Measurements from ENCODE around the gene SETD1B. TPM values are rescaled to one million over a fixed set of nuclear protein-coding genes. Genes with fewer than 3 reads are reported as not detected.
"Not testable (repeated sequence)": the region's sequence is repeated elsewhere in the genome, so short reads cannot be mapped to it uniquely, and the experiment has no call there.

The SETD1B gene
- total RNA-seq, 1 donor from 2014 or later, result 32.0 TPM

GRCh38 chr12:121849665-121850064 lies 45.9 kb downstream of the SETD1B start:
- Mint-ChIP-seq H3K36me3 (ENCODE audit: low read depth) (no peaks in the 10 kb centered on the region), H3K27ac (no peak overlapping the region), H3K27me3 (ENCODE audit: insufficient read depth) (no peaks in the 10 kb centered on the region), H3K4me3 (no peak overlapping the region), H3K4me1 (ENCODE audit: low read depth) (no peaks in the 10 kb centered on the region), H3K9me3 (no peaks in the 10 kb centered on the region)
- DNase-seq (ENCODE audit: low spot score), result no peak
- intact Hi-C loops (cut with micrococcal nuclease), result no loop called here

GRCh38 chr12:121852392-121852791 lies 48.6 kb downstream of the SETD1B start:
- H3K27me3 Mint-ChIP-seq (ENCODE audit: insufficient read depth); H3K4me1 Mint-ChIP-seq (ENCODE audit: low read depth); H3K27ac Mint-ChIP-seq; H3K4me3 Mint-ChIP-seq; H3K36me3 Mint-ChIP-seq (ENCODE audit: low read depth); intact Hi-C loops (cut with micrococcal nuclease); H3K9me3 Mint-ChIP-seq; DNase-seq (ENCODE audit: low spot score): not testable (repeated sequence)

DNA sequence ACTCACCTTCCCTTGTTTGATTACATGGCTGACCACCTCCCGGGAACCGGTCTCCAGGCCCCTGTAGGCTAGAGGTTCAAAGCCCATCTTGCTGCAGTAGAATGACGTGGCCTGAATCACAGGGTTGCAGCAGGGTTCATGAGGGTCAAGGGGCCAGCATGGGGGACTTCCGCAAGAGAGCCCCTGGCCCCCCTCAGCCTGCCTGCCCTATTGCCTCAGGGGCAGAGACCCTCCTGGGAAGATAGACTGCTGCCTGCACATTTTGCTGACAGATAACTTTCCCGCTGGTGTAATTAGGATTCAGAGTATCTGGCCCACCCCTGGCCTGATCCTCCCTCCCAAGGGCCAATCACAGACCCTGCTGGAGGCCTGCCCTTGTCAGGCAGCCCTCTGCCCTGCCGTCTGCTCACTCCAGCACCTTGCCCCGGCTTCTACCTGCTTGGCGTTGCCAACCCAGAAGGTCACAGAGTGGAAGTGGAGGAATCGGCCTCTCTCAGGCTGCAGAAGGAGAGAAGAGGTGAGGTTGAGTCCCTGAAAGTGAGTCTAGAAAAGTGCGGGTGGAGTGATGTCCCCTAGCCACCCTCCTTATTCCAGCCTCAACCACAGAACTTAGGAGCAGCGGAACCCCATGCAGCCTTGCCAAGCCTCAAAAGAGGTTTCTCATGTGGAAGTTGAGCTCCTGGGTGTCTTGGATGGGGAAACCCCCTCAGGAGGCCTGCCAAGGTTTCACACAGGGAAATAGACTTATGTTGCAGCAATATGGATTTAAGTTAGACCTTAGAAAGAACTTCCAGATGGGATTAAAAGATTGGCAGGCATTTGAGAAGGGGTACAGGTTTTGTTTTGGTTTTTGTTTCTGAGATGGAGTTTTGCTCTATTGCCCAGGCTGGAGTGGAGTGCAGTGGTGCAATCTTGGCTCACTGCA lies 53.8 kb downstream of the SETD1B start:
- no peak for DNase-seq (ENCODE audit: low spot score)
- H3K4me3 Mint-ChIP-seq, result no peak overlapping the region
- intact Hi-C loops (cut with micrococcal nuclease), result no loop called here
- H3K4me1 Mint-ChIP-seq (ENCODE audit: low read depth), result no peaks in the 10 kb centered on the region
- no peaks in the 10 kb centered on the region for H3K36me3 Mint-ChIP-seq (ENCODE audit: low read depth)
- no peaks in the 10 kb centered on the region for H3K9me3 Mint-ChIP-seq
- H3K27me3 Mint-ChIP-seq (ENCODE audit: insufficient read depth), result no peaks in the 10 kb centered on the region
- H3K27ac Mint-ChIP-seq, result no peak overlapping the region

DNA sequence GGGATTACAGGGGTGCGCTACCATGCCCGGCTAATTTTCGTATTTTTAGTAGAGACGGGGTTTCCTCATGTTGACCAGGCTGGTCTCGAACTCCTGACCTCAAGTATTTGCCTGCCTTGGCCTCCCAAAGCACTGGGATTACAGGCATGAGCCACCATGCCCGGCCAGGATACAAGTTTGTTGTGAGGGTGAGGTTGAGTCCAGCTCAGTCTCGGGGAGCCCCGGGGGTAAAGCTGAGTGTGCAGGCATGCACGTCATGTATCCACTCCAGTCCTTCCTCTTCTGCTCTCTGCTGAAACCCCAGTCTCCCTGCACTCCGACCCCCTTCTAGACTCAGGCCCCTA lies 54.5 kb downstream of the SETD1B start:
- H3K4me1 Mint-ChIP-seq (ENCODE audit: low read depth), result no peaks in the 10 kb centered on the region
- H3K27me3 Mint-ChIP-seq (ENCODE audit: insufficient read depth), result no peaks in the 10 kb centered on the region
- H3K27ac Mint-ChIP-seq, result no peak overlapping the region
- H3K36me3 Mint-ChIP-seq (ENCODE audit: low read depth), result no peaks in the 10 kb centered on the region
- DNase-seq (ENCODE audit: low spot score), result no peak
- intact Hi-C loops (cut with micrococcal nuclease), result no loop called here
- H3K4me3 Mint-ChIP-seq, result no peak overlapping the region
- no peaks in the 10 kb centered on the region for H3K9me3 Mint-ChIP-seq

GRCh38 chr12:121858662-121859572 lies 55.1 kb downstream of the SETD1B start, which contains the start of gene HPD:
HPD (minus strand) TSS chr12:121858859; CDS start chr12:121858823, 36 bp downstream.
- H3K9me3 Mint-ChIP-seq, result no peaks in the 10 kb centered on the region
- no peak within 1 kb of the TSS for H3K27ac Mint-ChIP-seq
- H3K4me1 Mint-ChIP-seq (ENCODE audit: low read depth), result no peaks in the 10 kb centered on the region
- DNase-seq (ENCODE audit: low spot score), result no peak
- no peaks in the 10 kb centered on the region for H3K27me3 Mint-ChIP-seq (ENCODE audit: insufficient read depth)
- H3K4me3 Mint-ChIP-seq, result no peak within 1 kb of the TSS
- H3K36me3 Mint-ChIP-seq (ENCODE audit: low read depth), result no peaks in the 10 kb centered on the region
- intact Hi-C loops (cut with micrococcal nuclease), result no loop called here

- H3K27ac Mint-ChIP-seq, result no peak overlapping the region
- H3K27me3 Mint-ChIP-seq (ENCODE audit: insufficient read depth), result no peaks in the 10 kb centered on the region
- H3K9me3 Mint-ChIP-seq, result no peaks in the 10 kb centered on the region
- H3K4me3 Mint-ChIP-seq, result no peak overlapping the region
- H3K36me3 Mint-ChIP-seq (ENCODE audit: low read depth), result no peaks in the 10 kb centered on the region
- DNase-seq (ENCODE audit: low spot score), result no peak
- H3K4me1 Mint-ChIP-seq (ENCODE audit: low read depth), result no peaks in the 10 kb centered on the region
- intact Hi-C loops (cut with micrococcal nuclease), result no loop called here
Observed at GRCh38 chr12:121860257-121860656, 56.4 kb downstream of the SETD1B start.

DNA sequence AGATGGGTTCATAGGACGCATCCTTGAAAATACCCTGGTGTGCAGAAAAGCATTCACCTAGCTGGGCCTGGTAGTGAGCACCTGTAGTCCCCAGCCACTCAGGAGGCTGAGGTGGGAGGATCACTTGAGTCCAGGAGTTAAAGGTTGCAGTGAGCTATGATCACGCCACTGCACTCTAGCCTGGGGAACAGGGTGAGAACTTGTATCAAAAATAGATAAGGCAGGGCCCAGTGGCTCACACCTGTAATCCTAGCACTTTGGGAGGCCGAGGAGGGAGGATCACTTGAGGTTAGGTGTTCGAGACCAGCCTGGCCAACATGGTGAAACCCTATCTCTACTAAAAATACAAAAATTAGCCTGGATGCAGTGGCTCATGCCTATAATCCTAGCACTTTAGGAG lies 56.9 kb downstream of the SETD1B start:
- DNase-seq (ENCODE audit: low spot score); H3K36me3 Mint-ChIP-seq (ENCODE audit: low read depth); intact Hi-C loops (cut with micrococcal nuclease); H3K27me3 Mint-ChIP-seq (ENCODE audit: insufficient read depth); H3K9me3 Mint-ChIP-seq; H3K27ac Mint-ChIP-seq; H3K4me3 Mint-ChIP-seq; H3K4me1 Mint-ChIP-seq (ENCODE audit: low read depth): not testable (repeated sequence)

GRCh38 chr12:121861636-121862254 lies 57.9 kb downstream of the SETD1B start:
- Mint-ChIP-seq H3K9me3 (no peaks in the 10 kb centered on the region), H3K27ac (no peak overlapping the region), H3K36me3 (ENCODE audit: low read depth) (no peaks in the 10 kb centered on the region), H3K4me3 (no peak overlapping the region), H3K27me3 (ENCODE audit: insufficient read depth) (peaks cover 1% of the 10 kb centered on the region), H3K4me1 (ENCODE audit: low read depth) (no peaks in the 10 kb centered on the region)
- intact Hi-C loops (cut with micrococcal nuclease), result no loop called here
- no peak for DNase-seq (ENCODE audit: low spot score)

GRCh38 chr12:121866331-121866730 lies 62.5 kb downstream of the SETD1B start:
- Mint-ChIP-seq H3K36me3 (ENCODE audit: low read depth) (no peaks in the 10 kb centered on the region), H3K4me3 (no peak overlapping the region), H3K27ac (no peak overlapping the region), H3K27me3 (ENCODE audit: insufficient read depth) (peaks cover 4% of the 10 kb centered on the region), H3K9me3 (no peaks in the 10 kb centered on the region), H3K4me1 (ENCODE audit: low read depth) (no peaks in the 10 kb centered on the region)
- DNase-seq (ENCODE audit: low spot score), result no peak
- intact Hi-C loops (cut with micrococcal nuclease), result no loop called here

GRCh38 chr12:121869229-121869628 lies 65.4 kb downstream of the SETD1B start:
- DNase-seq (ENCODE audit: low spot score), result not testable (repeated sequence)

DNA sequence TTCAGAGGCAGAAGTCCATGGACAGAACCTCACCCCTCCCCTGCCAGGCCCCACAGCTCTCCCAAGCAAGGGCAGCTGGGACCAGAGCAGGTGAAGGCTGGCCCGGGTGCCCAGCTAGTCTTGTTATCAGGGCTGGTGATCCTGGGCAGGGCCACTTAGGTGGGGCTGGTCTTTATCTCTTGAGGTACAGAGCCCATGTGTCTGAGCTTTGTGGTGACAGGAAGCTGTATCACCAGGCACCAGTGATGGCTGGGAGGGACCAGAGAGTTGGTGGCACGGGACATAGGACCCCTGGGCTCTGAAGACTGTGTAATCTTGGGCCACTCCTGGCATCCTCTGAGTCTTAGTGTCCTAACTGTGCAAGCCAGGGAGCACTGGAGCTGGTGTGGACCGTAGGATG lies 67.7 kb downstream of the SETD1B start:
- intact Hi-C loops (cut with micrococcal nuclease), result no loop called here
- Mint-ChIP-seq H3K9me3 (no peaks in the 10 kb centered on the region), H3K27ac (no peak overlapping the region), H3K36me3 (ENCODE audit: low read depth) (no peaks in the 10 kb centered on the region), H3K4me1 (ENCODE audit: low read depth) (no peaks in the 10 kb centered on the region), H3K4me3 (no peak overlapping the region), H3K27me3 (ENCODE audit: insufficient read depth) (peaks cover 4% of the 10 kb centered on the region)
- DNase-seq (ENCODE audit: low spot score), result no peak

More at GRCh38 chr12:121869229-121869628, 65.4 kb downstream of the SETD1B start:
- H3K4me3 Mint-ChIP-seq; intact Hi-C loops (cut with micrococcal nuclease); H3K36me3 Mint-ChIP-seq (ENCODE audit: low read depth); H3K9me3 Mint-ChIP-seq; H3K4me1 Mint-ChIP-seq (ENCODE audit: low read depth); H3K27me3 Mint-ChIP-seq (ENCODE audit: insufficient read depth); H3K27ac Mint-ChIP-seq: not testable (repeated sequence)

DNA sequence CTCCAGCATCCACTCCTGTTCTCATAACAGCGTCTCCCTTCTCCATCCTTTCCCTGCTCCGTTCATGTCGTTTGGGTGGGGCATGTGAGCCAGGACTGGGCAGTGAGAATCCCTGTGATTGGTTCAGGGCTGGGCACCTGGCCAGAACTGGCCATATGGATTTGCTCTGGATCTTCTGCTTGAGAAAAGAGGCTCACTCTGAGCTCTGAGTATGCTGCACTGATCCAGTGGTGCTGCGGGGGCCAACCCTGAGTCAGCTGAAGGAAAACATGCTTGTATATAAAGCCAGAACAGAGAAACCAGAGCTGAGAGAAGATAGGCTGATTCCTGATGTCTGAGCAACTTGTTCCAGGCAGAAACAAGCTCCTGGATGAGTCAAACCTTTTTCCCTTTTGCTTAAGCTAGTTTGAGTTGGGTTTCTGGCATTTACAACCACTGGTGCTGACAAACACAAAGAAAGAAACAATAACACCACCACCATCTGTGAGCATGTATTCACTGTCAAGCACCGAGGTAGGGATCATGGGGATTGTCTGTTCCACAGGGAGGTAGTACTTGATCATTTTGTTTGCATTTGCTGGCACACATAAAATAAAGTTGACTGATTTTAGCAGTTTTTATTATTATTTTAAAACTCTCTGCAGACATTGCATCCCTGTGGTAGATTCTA lies 68.9 kb downstream of the SETD1B start:
- intact Hi-C loops (cut with micrococcal nuclease), result no loop called here
- no peaks in the 10 kb centered on the region for H3K36me3 Mint-ChIP-seq (ENCODE audit: low read depth)
- no peak overlapping the region for H3K4me3 Mint-ChIP-seq
- H3K27me3 Mint-ChIP-seq (ENCODE audit: insufficient read depth), result peaks cover 4% of the 10 kb centered on the region
- H3K9me3 Mint-ChIP-seq, result no peaks in the 10 kb centered on the region
- no peak for DNase-seq (ENCODE audit: low spot score)
- no peaks in the 10 kb centered on the region for H3K4me1 Mint-ChIP-seq (ENCODE audit: low read depth)
- H3K27ac Mint-ChIP-seq, result no peak overlapping the region
